HG02970 (cell line): ENCODE measurements around the gene PHLDB2.
"Not testable (repeated sequence)": the region's sequence is repeated elsewhere in the genome, so short reads cannot be mapped to it uniquely, and the experiment has no call there.

Source experiments
- ATAC-seq: cut with Tn5 transposase; IDR thresholded peaks from one replicate; pipeline ENCODE4 v1.9.1; 2021; ENCODE audit warnings: mild to moderate bottlenecking, moderate library complexity, moderate number of reproducible peaks; ENCODE audit not compliant: unreplicated experiment, low FRiP score

The PHLDB2 gene

DNA sequence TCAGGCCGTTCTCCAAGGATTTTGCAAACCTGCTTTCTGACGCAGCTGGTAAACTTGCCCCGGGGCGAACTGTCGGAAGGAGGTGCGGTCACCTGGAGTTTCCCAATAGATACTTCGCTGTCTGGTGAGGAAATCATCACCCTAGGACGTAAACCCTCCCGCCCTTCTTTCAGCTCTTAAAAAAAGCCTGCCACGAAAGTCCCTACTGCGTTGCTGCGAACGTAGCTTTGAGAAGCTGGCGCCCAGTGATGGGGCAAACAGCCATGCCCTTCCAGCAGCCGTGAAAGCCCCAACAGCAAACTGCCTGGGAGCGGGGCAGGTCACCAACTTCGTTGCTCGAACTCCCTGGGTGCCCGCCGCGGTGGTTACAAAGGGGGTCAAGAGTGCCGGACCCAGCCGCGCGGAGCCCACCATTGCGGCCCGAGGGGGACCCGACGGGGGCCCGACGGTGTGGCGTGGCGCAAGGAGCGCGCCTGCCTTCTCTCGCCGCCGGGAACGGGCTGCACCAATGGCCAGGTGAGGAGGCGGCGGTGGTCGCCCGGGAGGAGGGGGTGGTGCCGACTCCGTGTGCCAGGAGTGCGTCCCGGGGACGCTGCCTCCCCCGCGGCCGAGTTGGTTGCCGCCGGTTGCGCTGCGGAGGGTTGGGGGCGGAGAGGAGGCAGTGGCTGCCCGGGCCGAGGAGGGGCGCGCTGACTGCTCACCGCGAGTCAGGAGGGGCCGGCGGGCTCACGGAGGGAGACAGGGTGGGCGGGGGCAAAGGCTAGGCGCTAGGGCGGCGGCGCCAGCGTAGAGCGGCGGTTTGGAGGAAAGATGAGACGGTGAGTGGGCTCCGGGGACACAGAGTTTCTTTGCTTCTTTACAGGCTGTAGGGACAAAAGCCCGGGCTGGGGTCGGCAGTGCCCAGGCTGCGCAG lies at the start of gene PHLDB2:
PHLDB2 (plus strand) TSS at position 205 of the 913 bp plus-strand sequence. CDS start 24,813 bp downstream, outside the sequence.
- ATAC-seq = peak; percentile 38

DNA sequence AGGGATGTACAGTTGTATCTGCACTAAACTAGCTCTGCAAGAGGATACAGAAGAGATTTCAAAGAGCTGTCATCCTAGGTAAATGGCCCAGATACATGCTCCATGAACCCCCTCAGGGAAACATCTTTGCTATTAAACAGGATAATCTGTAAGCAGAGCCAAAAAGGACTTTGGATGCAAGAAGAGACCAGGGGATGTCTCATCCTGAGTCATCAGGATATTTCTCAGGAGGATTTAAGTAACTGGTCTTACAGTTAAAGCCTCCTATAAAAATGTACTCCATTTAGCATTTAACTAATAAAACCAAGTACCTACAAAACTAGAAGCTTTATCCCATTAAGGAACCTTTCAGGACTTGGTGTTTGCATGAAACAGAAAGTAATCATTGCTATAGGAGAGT lies 48.2 kb upstream of the PHLDB2 start:
- no peak for ATAC-seq

DNA sequence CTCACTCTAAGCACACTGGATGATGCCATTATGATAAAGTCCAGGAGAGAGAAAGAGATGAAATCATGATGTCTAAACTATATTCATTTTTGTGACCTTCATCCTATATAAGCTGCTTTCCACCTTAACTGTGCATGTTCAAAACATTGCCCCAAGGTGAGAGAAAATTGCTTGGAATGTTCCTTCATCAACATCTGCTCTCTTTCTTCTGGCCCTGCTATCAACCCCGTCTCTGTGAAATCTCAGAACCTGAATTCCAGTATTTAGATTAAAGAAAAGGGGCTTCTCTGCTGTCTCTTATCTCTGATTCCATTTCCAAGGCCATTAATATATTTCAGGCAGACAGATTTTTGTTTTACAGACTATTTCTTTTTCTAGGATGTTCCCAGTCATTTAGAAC lies 47.3 kb upstream of the PHLDB2 start:
- no peak for ATAC-seq

DNA sequence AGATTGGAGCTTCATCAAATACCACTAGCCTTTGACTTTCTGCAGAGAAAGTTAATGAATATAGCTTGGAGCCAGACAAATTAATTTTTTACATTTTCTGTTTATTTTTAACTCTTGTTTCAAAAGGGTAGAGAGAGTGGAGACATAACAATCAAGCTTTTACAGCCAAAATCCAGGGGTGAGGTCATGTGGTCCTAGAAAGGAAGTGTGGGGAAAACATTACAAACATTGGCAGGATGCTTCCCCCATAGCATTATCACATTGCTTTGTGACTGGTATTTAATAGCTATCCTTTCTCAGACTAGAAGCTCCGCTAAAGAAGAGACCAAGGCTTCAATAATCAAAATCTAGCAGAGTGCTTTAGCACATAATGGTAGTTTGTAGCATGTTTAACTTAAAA lies 46.4 kb upstream of the PHLDB2 start:
- no peak for ATAC-seq

DNA sequence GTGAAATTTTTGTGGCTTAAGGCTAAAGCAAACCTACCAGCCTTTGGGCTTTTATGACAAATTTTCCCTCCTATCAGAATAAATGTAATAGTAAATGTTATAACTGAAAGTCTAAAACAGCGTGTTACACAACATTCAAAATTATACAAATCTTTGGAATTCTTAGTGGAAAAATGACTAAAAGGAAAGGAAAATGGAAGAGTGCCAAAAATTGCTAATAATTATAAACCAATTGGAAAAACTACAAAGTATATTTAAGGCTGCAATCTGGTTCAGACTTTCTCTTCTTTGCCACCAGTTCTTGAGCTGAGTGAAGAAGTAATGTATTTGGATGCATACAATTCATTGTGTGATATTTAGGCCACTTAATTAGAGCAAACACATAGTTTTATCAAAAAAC lies 45.6 kb upstream of the PHLDB2 start:
- no peak for ATAC-seq

DNA sequence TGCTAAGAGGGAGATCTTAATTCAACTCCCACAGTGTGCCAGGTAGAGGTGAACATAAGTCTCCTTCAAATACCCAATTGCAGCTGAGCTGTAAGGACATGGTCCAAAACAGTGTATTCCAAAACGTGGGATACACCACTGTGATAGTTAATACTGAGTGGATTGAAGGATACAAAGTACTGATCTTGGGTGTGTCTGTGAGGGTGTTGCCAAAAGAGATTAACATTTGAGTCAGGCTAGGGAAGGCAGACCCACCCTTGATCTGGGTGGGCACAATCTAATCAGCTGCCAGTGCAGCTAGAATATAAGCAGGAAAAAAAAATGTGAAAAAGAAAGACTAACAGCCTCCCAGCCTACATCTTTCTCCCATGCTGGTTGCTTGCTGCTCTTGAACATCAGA lies 45.1 kb upstream of the PHLDB2 start:
- ATAC-seq = no peak

DNA sequence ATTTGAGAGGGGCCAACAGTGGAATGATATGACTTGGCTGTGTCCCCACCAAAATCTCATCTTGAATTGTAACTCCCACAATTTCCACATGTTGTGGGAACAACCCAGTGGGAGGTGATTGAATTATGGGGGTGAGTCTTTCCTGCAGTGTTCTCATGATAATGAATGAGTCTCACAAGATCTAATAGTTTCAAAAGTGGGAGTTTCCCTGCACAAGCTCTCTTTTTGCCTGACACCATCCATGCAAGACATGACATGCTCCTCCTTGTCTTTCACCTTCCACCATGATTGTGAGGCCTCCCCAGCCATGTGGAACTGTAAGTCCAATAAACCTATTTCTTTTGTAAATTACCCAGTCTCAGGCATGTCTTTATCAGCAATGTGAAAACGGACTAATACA lies 42.3 kb upstream of the PHLDB2 start:
- ATAC-seq = not testable (repeated sequence)

DNA sequence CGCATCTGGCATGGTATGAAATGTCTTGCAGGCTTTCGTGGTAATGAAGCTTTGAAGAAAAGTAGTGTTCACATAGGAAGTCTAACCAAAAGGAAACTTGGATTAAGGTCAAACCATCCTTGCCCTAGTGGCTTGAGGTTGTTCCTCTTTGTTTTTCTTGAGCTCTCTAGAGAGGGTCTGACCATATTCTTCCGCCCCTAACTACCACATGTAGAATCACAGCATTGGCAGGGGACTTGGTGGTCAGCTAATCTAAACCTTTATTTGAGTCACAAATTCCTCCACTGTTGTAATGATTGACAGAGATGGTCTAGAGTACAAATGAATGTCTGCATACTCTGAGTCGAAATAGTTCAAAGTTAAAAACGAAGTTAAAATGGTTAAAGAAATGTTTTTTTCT lies 39.1 kb upstream of the PHLDB2 start:
- no peak for ATAC-seq

DNA sequence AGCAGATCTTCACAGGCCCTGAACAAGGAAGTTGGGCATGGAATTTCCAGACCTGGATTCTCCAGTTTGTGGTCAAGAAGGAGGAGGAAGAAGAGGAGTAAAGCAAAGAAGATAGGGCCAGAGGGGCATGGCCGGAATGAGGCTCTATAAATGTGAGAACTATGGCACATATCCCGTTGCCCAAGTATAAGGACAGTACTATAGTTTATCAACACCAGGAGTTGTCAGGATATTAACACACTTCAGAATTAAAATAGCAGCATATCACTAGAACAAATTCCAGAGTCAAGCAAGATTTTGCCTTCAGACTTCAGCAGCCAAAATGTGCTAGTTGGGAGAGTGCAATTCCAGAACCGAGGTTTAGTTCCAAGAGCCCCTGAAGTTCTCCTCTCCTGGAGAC lies 38.4 kb upstream of the PHLDB2 start:
- no peak for ATAC-seq

DNA sequence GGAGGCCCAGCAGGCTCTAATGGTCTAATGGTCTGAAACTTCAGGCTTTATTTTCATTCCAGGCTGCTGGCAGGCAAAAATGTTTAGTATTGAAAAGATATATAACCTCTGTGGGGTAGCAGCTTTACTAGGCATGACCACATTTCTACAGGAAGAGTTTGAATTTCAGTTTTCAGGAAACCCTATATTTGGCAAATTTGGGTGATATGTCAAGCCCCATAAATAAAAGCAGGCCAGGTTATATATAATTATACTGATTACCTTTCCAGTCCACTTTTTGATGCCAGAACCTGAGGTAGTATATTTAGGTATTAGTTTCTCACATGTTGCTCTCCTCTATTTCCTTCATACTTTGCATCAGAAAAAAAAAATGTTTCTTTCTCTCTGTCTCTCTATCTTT lies 37.2 kb upstream of the PHLDB2 start:
- no peak for ATAC-seq

DNA sequence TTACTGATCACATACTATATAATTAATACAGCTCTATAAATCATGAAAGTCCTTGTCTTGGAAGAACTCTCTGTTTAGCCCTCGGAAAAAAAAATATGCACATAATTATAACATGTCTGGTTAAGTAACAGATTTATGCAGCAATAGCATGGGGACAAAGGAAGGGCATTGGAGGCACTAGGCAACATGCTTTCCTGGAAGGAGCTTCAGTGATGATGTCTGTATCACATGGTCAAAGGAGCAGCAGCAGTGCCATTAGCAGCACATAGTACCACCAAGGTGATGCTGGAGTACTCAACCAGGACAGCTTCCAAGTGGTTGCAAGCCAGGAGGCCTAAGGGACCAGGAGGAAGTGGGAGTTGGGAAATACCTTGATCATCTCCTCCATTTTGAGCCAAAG lies 36.3 kb upstream of the PHLDB2 start:
- ATAC-seq = no peak

DNA sequence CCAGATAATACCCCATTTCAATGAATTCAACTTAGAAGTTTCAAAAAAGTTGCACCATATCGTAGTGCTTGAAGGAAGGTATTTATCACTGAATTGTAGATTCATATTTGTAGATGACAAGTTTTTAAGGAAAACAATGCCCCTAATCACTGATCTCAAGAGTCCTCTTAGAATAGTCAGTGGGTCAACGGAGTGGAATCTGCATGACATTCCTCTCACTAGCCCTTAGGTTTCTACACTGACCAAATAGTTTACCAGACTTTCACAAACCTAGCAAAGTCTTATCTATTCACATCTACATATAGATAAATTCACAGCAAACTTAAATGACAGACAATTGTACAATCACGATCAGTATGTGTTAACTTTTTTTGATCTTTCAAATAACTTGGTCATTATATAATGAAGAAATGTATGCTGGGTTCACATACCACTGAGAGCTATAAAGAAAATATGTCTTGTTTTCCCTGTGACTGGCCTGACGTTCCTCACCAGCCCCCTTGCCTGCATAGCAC lies 35.7 kb upstream of the PHLDB2 start:
- no peak for ATAC-seq

DNA sequence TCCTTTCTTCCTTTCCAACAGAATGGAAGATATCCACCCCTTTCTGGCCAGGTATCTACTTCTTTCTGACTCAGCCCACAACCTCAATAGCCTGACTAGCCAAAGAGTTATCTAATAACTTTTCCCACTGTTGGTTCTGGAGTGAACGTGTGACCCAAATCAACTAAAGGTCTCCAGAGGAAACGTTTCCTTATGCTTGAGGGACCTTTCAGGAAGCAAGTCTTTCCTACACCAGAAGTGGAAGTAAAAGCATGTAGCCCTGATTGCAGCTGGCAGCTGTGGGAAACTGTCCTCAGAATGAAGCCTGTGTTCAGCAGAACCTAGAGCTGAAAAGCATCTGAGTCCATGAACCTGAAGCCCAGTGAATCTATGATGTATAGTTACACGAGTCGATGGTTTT lies 34.7 kb upstream of the PHLDB2 start:
- ATAC-seq = no peak

DNA sequence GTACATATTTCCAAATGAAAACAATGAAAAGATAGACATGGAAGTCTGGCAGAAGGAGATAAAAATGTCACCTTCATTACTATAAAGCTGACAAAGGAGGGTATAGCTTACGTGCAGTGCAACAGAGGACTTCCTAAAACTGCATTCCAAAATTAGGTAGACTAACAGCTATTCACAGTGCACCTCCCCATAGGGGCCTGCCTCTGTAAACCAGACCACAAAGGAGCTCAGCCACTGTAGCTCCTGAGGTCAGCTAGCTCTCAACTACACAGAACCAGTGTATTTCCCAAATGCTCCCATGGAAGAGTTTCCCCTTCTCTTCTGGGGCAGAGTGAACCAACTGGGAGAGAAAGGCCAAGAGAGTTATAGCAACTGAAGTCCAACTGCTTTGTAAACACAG lies 31.2 kb upstream of the PHLDB2 start:
- no peak for ATAC-seq

DNA sequence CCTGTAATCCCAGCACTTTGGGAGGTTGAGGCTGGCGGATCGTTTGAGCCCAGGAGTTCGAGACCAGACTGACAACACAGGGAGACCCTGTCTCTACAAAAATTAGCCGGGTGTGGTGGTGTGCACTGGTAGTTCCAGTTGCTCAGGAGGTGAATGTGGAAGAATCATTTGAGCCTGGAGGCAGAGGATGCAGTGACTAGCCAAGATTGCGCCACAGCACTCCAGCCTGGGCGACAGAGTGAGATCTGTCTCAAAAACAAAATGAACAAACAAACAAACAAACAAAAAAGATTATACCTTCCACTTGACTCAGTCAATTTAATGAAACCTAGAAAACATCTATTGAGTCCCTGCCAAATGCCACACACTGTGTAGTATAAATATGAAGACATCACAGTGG lies 30.5 kb upstream of the PHLDB2 start:
- no peak for ATAC-seq

DNA sequence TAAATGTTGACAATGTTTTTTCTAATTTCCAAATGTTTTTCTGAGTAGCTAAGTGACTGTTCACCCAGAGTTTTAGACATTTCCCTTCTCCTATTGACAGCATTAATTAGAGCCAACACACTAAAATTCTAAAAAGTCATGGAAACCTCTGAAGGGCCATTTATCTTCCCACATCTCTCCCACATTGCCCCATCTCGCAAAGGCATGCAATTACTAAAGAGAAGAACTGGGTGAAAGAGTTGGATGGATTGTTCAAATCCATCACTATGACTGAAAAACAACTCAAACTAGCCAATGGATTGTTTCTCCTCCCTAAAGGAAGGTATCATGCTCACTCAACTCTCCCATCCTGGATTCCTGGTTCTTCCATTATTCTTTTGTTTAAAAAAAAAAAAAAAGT lies 30.0 kb upstream of the PHLDB2 start:
- ATAC-seq = no peak

DNA sequence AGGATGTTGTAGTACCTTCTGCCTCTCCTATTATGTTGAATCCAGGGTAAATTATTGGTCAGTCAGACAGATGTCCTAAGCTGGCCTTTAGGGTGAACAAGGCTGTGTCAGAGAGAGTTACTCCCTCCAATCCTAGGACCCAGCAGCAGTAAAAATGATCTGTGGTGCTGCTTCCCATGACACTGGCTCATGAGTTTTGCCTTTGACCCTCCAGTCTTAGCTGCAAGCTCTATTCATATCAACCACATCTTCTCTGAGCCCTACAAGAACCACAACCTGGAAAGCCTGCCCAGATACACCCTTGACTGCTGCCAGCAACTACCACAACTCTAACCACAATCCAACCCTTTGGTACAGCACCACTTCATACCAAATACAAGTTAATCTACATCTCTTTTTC lies 27.2 kb upstream of the PHLDB2 start:
- no peak for ATAC-seq

DNA sequence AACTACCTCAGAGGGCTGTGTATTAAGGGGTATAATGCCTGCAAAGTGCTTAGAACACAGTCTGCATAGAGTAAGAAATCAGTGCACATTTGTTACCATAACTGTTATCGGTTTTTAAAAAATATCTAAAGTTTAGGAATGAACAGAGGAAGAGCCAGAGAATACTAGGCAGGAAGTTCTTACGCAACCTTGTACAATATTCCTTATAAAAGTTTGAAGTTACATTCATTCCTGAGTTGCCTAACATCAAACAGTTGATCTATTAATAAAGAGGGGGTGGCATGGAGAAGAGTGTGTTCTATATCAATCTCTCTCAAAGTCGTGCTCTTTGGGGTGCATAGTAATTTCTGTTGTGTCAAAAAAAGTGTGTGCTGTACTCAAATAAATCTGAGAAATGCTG lies 22.0 kb upstream of the PHLDB2 start:
- no peak for ATAC-seq

DNA sequence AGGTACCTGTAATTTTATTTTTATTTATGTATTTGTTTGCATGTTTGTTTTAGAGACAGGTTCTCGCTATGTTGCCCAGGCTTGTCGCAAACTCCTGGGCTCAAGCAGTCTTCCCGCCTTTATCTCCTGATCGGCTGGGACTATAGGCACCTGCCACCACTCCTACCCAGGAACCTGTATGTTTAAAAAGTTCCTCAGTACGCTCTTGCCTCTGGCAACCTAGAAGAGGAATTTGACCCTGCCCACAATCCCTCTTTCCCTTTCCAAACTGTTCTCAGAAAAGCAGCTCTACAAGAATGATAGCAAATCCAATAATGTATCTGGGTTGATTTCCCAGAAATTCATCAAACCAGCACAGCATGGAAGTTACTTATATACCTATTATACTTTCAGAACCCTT lies 20.9 kb upstream of the PHLDB2 start:
- ATAC-seq = no peak

DNA sequence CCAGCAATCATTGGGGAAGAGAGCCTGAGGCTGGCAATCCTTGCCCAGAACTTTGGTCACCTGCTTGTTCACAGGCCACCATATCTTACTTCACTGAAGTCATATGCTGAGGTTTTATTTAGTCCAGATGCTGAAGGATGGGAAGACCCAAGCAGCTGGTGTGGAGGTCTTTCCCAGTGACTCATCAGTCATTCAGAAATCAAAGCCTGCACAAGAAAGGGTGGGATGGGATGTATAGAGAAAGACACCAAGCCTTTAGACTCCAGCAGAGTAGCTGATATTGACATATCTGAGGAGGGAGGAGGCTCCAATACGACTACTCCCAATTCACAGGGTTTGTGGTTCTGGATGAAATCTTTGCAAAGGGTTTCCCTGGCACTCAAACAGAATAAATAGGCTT lies 13.0 kb upstream of the PHLDB2 start:
- no peak for ATAC-seq

DNA sequence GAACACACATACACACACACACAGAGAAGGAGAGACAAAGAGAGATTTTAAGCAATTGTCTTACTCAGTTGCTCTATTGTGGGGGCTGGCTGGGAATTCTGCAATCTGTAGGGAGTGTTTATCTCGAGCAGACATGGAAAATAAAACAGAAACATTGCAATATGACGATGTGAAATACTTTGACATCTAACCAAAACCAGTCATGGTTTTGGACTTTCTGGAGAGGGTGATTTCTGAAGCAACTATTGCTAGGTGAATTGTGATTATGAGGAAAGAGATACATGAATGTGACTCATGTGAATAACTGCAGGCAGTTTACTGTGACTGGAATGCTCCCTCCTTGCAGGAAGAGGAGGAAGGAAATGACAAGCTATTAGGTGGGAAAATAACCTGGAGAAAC lies 12.3 kb upstream of the PHLDB2 start:
- ATAC-seq = no peak

DNA sequence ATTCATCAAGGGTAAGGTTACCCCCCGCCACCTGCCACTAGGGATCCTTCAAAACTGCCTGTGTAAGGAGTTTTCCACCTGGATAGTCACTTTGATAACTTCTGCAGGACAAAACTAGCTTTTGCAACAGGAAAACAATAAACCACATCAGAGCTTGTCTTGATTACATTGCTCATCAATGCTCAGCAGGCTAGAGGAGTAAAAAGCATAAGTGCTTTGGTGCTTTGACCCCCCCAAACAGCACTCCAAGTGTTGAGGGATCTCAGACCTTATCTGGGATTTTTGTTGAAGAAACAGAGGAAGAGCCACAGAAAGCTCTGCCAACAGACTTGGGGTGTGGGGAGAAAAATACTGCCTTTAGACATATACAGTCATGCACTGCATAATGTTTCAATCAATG lies 10.8 kb upstream of the PHLDB2 start:
- no peak for ATAC-seq
